ENCODE measurements around the gene ADAMTS2.

Gene ADAMTS2

DNA sequence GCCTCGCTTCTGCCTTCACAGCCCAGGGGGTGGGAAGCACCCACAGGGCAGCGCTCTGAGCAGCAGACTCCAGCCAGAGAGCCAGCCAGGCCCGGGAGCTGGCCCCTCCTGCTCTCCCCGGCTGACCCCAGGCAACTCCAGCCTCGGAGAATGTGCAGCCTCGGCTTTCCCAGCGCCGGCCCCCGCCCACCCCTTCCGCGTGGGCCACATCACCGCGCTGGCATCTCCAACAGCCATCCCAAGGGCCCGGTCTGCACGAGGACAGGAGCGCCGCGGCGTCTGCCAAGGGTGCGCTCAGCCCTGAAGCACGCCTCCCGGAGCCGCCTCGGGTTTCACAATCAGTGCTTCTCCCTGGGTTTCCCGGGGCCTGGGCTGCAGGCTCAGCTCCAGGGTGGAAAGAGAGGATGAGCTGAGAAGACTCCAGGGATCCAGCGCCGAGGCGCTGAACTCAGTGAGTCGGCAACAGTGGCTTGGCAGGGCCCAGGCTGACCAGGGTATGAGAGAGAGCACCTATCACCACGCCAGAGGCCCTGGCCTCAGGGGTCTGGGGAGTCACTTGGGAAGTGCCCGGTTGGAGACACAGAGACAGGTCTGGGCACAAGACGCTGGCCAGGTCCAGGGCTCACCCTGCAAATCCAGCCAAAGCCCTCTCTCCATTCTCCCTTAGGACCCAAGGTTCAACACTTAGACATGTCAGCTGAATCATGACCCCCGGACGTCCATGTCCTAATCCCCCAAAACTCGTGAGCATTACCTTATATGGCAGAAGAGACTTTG, 79.6 kb downstream of the ADAMTS2 start:
- DNase-seq (no peak), ATAC-seq (ENCODE audit: insufficient read depth, low read depth) (no peak)
- H3K9me3 ChIP-seq (ENCODE audit: insufficient read depth, low read length, severe bottlenecking): no peaks in the 10 kb centered on the region
- H3K27ac ChIP-seq (ENCODE audit: low read length): no peak overlapping the region
- no peaks in the 10 kb centered on the region for H3K27me3 ChIP-seq (ENCODE audit: insufficient read depth, low read length, poor library complexity)
- no peak overlapping the region for H2AFZ ChIP-seq (ENCODE audit: low read depth, low read length)
- H3K4me2 ChIP-seq (ENCODE audit: insufficient read depth, low read length): no peak overlapping the region
- H3K4me1 ChIP-seq (ENCODE audit: insufficient read depth, low read length): no peaks in the 10 kb centered on the region
- H3K36me3 ChIP-seq (ENCODE audit: insufficient read depth, low read length): no peaks in the 10 kb centered on the region
- no peak overlapping the region for H3K9ac ChIP-seq (ENCODE audit: low read depth, low read length)
- no peak overlapping the region for H3K4me3 ChIP-seq (ENCODE audit: low read depth in 1 of 2, low read length in 2 of 2)
- H3K79me2 ChIP-seq (ENCODE audit: insufficient read depth, low read length): no peaks in the 10 kb centered on the region
- no peak for TF ChIP-seq EZH2 (IDR thresholded peaks at IDR 0.05; ENCODE audit: borderline replicate concordance, low read depth, low read length, severe bottlenecking)
- TF ChIP-seq CTCF (IDR thresholded peaks at IDR 0.05; ENCODE audit: borderline replicate concordance, extremely low read depth, low read length, poor library complexity, severe bottlenecking): no peak
- no peaks in the 10 kb centered on the region for H4K20me1 ChIP-seq (ENCODE audit: insufficient read depth, low read length)

- Histone ChIP-seq H3K4me2 (ENCODE audit: insufficient read depth, low read length) (no peak overlapping the region), H3K79me2 (ENCODE audit: insufficient read depth, low read length) (no peaks in the 10 kb centered on the region), H3K9ac (ENCODE audit: low read depth, low read length) (no peak overlapping the region), H3K4me1 (ENCODE audit: insufficient read depth, low read length) (no peaks in the 10 kb centered on the region), H4K20me1 (ENCODE audit: insufficient read depth, low read length) (no peaks in the 10 kb centered on the region), H3K4me3 (ENCODE audit: low read depth in 1 of 2, low read length in 2 of 2) (no peak overlapping the region), H3K27ac (ENCODE audit: low read length) (no peak overlapping the region), H3K36me3 (ENCODE audit: insufficient read depth, low read length) (no peaks in the 10 kb centered on the region), H2AFZ (ENCODE audit: low read depth, low read length) (no peak overlapping the region), H3K27me3 (ENCODE audit: insufficient read depth, low read length, poor library complexity) (no peaks in the 10 kb centered on the region), H3K9me3 (ENCODE audit: insufficient read depth, low read length, severe bottlenecking) (no peaks in the 10 kb centered on the region)
- DNase-seq (no peak), ATAC-seq (ENCODE audit: insufficient read depth, low read depth) (no peak)
- TF ChIP-seq CTCF (IDR thresholded peaks at IDR 0.05; ENCODE audit: borderline replicate concordance, extremely low read depth, low read length, poor library complexity, severe bottlenecking): no peak
- no peak for TF ChIP-seq EZH2 (IDR thresholded peaks at IDR 0.05; ENCODE audit: borderline replicate concordance, low read depth, low read length, severe bottlenecking)
These were observed 80.3 kb downstream of the ADAMTS2 start for GRCh38 chr5:179264783-179265513.

DNA sequence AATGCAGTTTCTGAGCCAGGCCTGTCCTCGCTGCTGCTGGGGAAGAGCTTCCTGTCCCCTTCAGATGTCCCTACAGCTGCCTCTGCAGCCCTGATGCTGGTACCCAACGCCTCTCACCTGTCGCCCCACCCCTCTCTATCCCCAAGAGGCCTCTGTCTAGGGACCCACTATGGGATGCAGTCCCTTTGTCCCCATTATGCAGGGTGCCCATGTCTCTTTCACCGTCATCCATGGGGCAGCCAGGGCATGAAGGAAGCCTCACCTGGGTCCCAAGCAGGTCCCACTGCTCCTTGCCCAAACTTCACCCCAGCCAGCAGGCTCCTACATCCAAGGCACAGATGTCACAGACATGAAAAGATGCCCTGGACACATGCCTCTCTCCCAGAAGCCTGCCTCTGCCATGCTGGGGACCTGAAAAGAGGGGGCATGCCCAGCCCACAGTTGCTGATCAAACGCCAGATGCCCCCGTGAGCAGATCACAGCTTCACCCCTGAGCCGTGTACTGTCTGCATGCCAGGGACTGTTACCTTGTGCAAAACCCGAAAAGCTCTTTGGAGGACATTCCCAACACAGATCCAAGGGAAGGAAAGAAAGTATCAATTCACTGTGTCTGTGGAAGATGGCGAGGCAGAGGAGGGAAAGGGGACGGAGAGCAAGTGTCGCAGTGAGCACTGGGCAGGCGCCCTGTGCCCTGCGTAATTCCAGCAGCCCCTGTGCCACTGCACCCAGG, 81.0 kb downstream of the ADAMTS2 start:
- H3K36me3 ChIP-seq (ENCODE audit: insufficient read depth, low read length): no peaks in the 10 kb centered on the region
- no peak overlapping the region for H3K9ac ChIP-seq (ENCODE audit: low read depth, low read length)
- no peak overlapping the region for H2AFZ ChIP-seq (ENCODE audit: low read depth, low read length)
- H4K20me1 ChIP-seq (ENCODE audit: insufficient read depth, low read length): no peaks in the 10 kb centered on the region
- H3K9me3 ChIP-seq (ENCODE audit: insufficient read depth, low read length, severe bottlenecking): no peaks in the 10 kb centered on the region
- H3K27ac ChIP-seq (ENCODE audit: low read length): no peak overlapping the region
- H3K4me1 ChIP-seq (ENCODE audit: insufficient read depth, low read length): no peaks in the 10 kb centered on the region
- no peak for ATAC-seq (ENCODE audit: insufficient read depth, low read depth)
- no peaks in the 10 kb centered on the region for H3K27me3 ChIP-seq (ENCODE audit: insufficient read depth, low read length, poor library complexity)
- H3K79me2 ChIP-seq (ENCODE audit: insufficient read depth, low read length): no peaks in the 10 kb centered on the region
- no peak overlapping the region for H3K4me2 ChIP-seq (ENCODE audit: insufficient read depth, low read length)
- H3K4me3 ChIP-seq (ENCODE audit: low read depth in 1 of 2, low read length in 2 of 2): no peak overlapping the region
- no peak for TF ChIP-seq EZH2 (IDR thresholded peaks at IDR 0.05; ENCODE audit: borderline replicate concordance, low read depth, low read length, severe bottlenecking)
- no peak for DNase-seq

Measured in DND-41 (cell line).